Germinal center (tissue), 1 donor: ENCODE measurements around the gene BCAR3.
"Not testable (repeated sequence)": the region's sequence is repeated elsewhere in the genome, so short reads cannot be mapped to it uniquely, and the experiment has no call there.

Source experiments
- DNase-seq: peaks from one replicate; pipeline ENCODE4 v3.0.0; 2012; ENCODE audit warnings: mixed read lengths, low spot score

The BCAR3 gene

GRCh38 chr1:93575621-93576284 is 105.9 kb downstream of the BCAR3 start:
- no peak for DNase-seq

- no peak for DNase-seq
Measured at GRCh38 chr1:93574991-93575390, 106.6 kb downstream of the BCAR3 start.

- no peak for DNase-seq
Measured at GRCh38 chr1:93574511-93574910, 107.1 kb downstream of the BCAR3 start.

GRCh38 chr1:93573940-93574469 is 107.6 kb downstream of the BCAR3 start:
- no peak for DNase-seq

GRCh38 chr1:93571623-93572310 is 109.9 kb downstream of the BCAR3 start:
- no peak for DNase-seq

GRCh38 chr1:93569489-93569888 is 112.1 kb downstream of the BCAR3 start:
- no peak for DNase-seq

- no peak for DNase-seq
Measured at GRCh38 chr1:93567255-93567918, 114.2 kb downstream of the BCAR3 start.

GRCh38 chr1:93566227-93566626 is 115.4 kb downstream of the BCAR3 start:
- DNase-seq: no peak

GRCh38 chr1:93565496-93566206 is 116.0 kb downstream of the BCAR3 start:
- DNase-seq: no peak

GRCh38 chr1:93559695-93560094 is 121.9 kb downstream of the BCAR3 start:
- no peak for DNase-seq

- DNase-seq: no peak
Measured at GRCh38 chr1:93559045-93559444, 122.6 kb downstream of the BCAR3 start.

GRCh38 chr1:93556291-93556690 is 125.3 kb downstream of the BCAR3 start:
- DNase-seq: no peak

GRCh38 chr1:93554883-93555872 is 126.5 kb downstream of the BCAR3 start:
- DNase-seq: no peak

GRCh38 chr1:93553886-93554490 is 127.6 kb downstream of the BCAR3 start:
- not testable (repeated sequence) for DNase-seq

GRCh38 chr1:93552741-93553455 is 128.7 kb downstream of the BCAR3 start:
- no peak for DNase-seq

- DNase-seq: no peak
Measured at GRCh38 chr1:93549811-93550210, 131.8 kb downstream of the BCAR3 start.

GRCh38 chr1:93549131-93549530 is 132.5 kb downstream of the BCAR3 start:
- no peak for DNase-seq

- no peak for DNase-seq
Measured at GRCh38 chr1:93546162-93546863, 135.3 kb downstream of the BCAR3 start.

GRCh38 chr1:93542398-93542797 is 139.2 kb downstream of the BCAR3 start:
- no peak for DNase-seq
